ENCODE measurements around the gene TTR. TPM values are rescaled to one million over a fixed set of nuclear protein-coding genes. Genes with fewer than 3 reads are reported as not detected.

The TTR gene
- not detected for total RNA-seq

- no peaks in the 10 kb centered on the region for H3K9me3 ChIP-seq (ENCODE audit: low read depth, low read length)
- H3K27me3 ChIP-seq (ENCODE audit: insufficient read depth, low read length) = no peaks in the 10 kb centered on the region
- no peaks in the 10 kb centered on the region for H3K4me1 ChIP-seq (ENCODE audit: insufficient read depth, low read length)
- no peak within 1 kb of the TSS for H3K4me3 ChIP-seq (ENCODE audit: low read length)
Observed at GRCh38 chr18:31591628-31592027, at the start of gene TTR. Gene TTR (plus strand): TSS chr18:31591877. CDS start chr18:31591903, 26 bp downstream.

GRCh38 chr18:31546476-31546875, 45.2 kb upstream of the TTR start:
- Histone ChIP-seq H3K9me3 (ENCODE audit: low read depth, low read length) (no peaks in the 10 kb centered on the region), H3K4me3 (ENCODE audit: low read length) (no peak overlapping the region), H3K27me3 (ENCODE audit: insufficient read depth, low read length) (no peaks in the 10 kb centered on the region), H3K4me1 (ENCODE audit: insufficient read depth, low read length) (no peaks in the 10 kb centered on the region)

GRCh38 chr18:31548853-31549252, 42.8 kb upstream of the TTR start:
- H3K4me1 ChIP-seq (ENCODE audit: insufficient read depth, low read length) = no peaks in the 10 kb centered on the region
- no peaks in the 10 kb centered on the region for H3K9me3 ChIP-seq (ENCODE audit: low read depth, low read length)
- H3K4me3 ChIP-seq (ENCODE audit: low read length) = no peak overlapping the region
- no peaks in the 10 kb centered on the region for H3K27me3 ChIP-seq (ENCODE audit: insufficient read depth, low read length)

GRCh38 chr18:31549416-31549815, 42.3 kb upstream of the TTR start:
- no peaks in the 10 kb centered on the region for H3K9me3 ChIP-seq (ENCODE audit: low read depth, low read length)
- H3K27me3 ChIP-seq (ENCODE audit: insufficient read depth, low read length) = no peaks in the 10 kb centered on the region
- no peaks in the 10 kb centered on the region for H3K4me1 ChIP-seq (ENCODE audit: insufficient read depth, low read length)
- H3K4me3 ChIP-seq (ENCODE audit: low read length) = no peak overlapping the region

DNA sequence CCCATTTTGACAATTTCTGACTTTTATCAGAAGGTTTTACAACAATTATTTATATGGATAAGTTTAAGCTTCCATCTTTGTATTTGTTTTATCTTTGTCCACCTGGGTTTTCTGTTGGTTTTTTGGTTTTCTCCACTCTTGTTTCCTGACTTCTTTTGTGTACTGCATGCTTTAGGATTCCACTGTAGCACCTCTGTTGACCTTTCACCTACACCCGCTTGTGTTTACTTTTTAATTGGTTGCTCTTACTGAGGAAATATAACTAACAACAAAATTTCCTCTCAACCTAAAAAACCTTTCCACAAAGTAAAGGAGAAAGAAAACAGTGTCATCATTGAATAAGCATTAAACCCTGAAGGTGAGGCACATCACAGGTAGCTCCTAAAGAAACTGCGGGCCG, 39.8 kb upstream of the TTR start:
- Histone ChIP-seq H3K4me1 (ENCODE audit: insufficient read depth, low read length) (no peaks in the 10 kb centered on the region), H3K4me3 (ENCODE audit: low read length) (no peak overlapping the region), H3K9me3 (ENCODE audit: low read depth, low read length) (no peaks in the 10 kb centered on the region)

GRCh38 chr18:31553800-31554199, 37.9 kb upstream of the TTR start:
- Histone ChIP-seq H3K27me3 (ENCODE audit: insufficient read depth, low read length) (no peaks in the 10 kb centered on the region), H3K4me3 (ENCODE audit: low read length) (no peak overlapping the region), H3K9me3 (ENCODE audit: low read depth, low read length) (no peaks in the 10 kb centered on the region), H3K4me1 (ENCODE audit: insufficient read depth, low read length) (no peaks in the 10 kb centered on the region)

More for the DNA sequence above, 39.8 kb upstream of the TTR start:
- no peaks in the 10 kb centered on the region for H3K27me3 ChIP-seq (ENCODE audit: insufficient read depth, low read length)

GRCh38 chr18:31554776-31555175, 36.9 kb upstream of the TTR start:
- Histone ChIP-seq H3K4me3 (ENCODE audit: low read length) (no peak overlapping the region), H3K27me3 (ENCODE audit: insufficient read depth, low read length) (no peaks in the 10 kb centered on the region), H3K4me1 (ENCODE audit: insufficient read depth, low read length) (no peaks in the 10 kb centered on the region), H3K9me3 (ENCODE audit: low read depth, low read length) (no peaks in the 10 kb centered on the region)

- no peak overlapping the region for H3K4me3 ChIP-seq (ENCODE audit: low read length)
- no peaks in the 10 kb centered on the region for H3K27me3 ChIP-seq (ENCODE audit: insufficient read depth, low read length)
- no peaks in the 10 kb centered on the region for H3K4me1 ChIP-seq (ENCODE audit: insufficient read depth, low read length)
- no peaks in the 10 kb centered on the region for H3K9me3 ChIP-seq (ENCODE audit: low read depth, low read length)
Observed at GRCh38 chr18:31555971-31556747, 35.5 kb upstream of the TTR start.

- Histone ChIP-seq H3K27me3 (ENCODE audit: insufficient read depth, low read length) (no peaks in the 10 kb centered on the region), H3K4me3 (ENCODE audit: low read length) (no peak overlapping the region), H3K4me1 (ENCODE audit: insufficient read depth, low read length) (no peaks in the 10 kb centered on the region), H3K9me3 (ENCODE audit: low read depth, low read length) (no peaks in the 10 kb centered on the region)
Observed at GRCh38 chr18:31557446-31557845, 34.2 kb upstream of the TTR start.

- no peak overlapping the region for H3K4me3 ChIP-seq (ENCODE audit: low read length)
- no peaks in the 10 kb centered on the region for H3K4me1 ChIP-seq (ENCODE audit: insufficient read depth, low read length)
- no peaks in the 10 kb centered on the region for H3K27me3 ChIP-seq (ENCODE audit: insufficient read depth, low read length)
- H3K9me3 ChIP-seq (ENCODE audit: low read depth, low read length) = no peaks in the 10 kb centered on the region
Observed at GRCh38 chr18:31558567-31558966, 33.1 kb upstream of the TTR start.

GRCh38 chr18:31562726-31563125, 29.0 kb upstream of the TTR start:
- H3K27me3 ChIP-seq (ENCODE audit: insufficient read depth, low read length) = no peaks in the 10 kb centered on the region
- H3K4me1 ChIP-seq (ENCODE audit: insufficient read depth, low read length) = no peaks in the 10 kb centered on the region
- no peaks in the 10 kb centered on the region for H3K9me3 ChIP-seq (ENCODE audit: low read depth, low read length)
- no peak overlapping the region for H3K4me3 ChIP-seq (ENCODE audit: low read length)

DNA sequence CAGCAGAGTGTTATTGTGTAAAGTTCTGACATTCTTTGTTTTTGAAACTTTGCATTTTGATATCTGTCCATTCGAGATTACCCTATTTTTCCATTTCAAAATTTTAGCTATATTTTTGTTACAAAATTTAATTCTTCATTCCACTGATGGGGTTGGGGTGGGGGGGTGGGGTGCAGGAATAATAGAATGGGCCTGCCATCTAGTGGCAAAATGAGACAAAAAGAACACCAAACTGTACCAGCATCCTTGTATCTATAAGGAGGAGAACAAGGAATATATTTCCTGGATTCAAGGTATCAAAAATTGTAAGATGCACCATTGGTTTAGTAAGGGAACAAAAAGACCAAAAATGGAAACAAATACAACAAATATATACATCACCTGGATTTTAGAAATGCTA, 27.9 kb upstream of the TTR start:
- Histone ChIP-seq H3K4me3 (ENCODE audit: low read length) (no peak overlapping the region), H3K9me3 (ENCODE audit: low read depth, low read length) (no peaks in the 10 kb centered on the region), H3K4me1 (ENCODE audit: insufficient read depth, low read length) (no peaks in the 10 kb centered on the region), H3K27me3 (ENCODE audit: insufficient read depth, low read length) (no peaks in the 10 kb centered on the region)

GRCh38 chr18:31565345-31565744, 26.3 kb upstream of the TTR start:
- H3K4me1 ChIP-seq (ENCODE audit: insufficient read depth, low read length) = no peaks in the 10 kb centered on the region
- H3K9me3 ChIP-seq (ENCODE audit: low read depth, low read length) = no peaks in the 10 kb centered on the region
- H3K27me3 ChIP-seq (ENCODE audit: insufficient read depth, low read length) = no peaks in the 10 kb centered on the region
- H3K4me3 ChIP-seq (ENCODE audit: low read length) = no peak overlapping the region

- H3K27me3 ChIP-seq (ENCODE audit: insufficient read depth, low read length) = no peaks in the 10 kb centered on the region
- H3K4me3 ChIP-seq (ENCODE audit: low read length) = no peak overlapping the region
- no peaks in the 10 kb centered on the region for H3K4me1 ChIP-seq (ENCODE audit: insufficient read depth, low read length)
- no peaks in the 10 kb centered on the region for H3K9me3 ChIP-seq (ENCODE audit: low read depth, low read length)
Observed at GRCh38 chr18:31565782-31566512, 25.7 kb upstream of the TTR start.

DNA sequence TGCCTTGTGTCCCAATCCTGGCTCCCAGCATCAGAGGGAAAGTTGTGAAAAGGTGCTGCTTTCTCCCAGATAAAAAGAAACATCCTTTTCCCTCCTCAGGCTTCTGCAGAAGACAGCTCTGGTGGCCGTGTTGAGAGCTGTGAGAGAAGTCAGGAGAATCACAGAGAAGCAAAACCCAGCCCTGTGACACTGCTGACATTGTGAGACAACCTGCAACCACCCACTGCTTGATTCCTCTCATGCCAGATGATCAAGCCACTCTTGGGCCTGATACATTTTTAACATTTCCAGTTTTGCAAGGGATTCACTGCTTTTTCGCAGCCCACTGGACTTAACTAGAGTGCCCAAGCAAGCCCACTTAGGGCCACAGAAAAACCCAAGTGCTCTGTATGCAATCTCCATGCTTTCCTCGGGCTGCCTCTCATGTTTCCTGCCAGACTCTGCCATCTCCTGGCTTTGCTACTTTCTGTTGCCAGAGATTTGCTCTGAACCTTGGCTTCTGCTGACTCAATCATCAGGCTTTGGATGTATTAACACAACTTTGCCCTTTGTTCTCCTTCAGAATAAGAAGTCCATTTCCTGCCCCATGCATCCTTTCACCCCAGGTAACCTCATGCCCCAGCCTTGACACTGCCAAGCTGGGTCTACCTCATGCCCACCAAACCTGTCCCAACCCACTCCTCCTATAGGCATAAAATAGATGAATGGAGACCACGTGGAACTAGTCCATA, 24.9 kb upstream of the TTR start:
- H3K4me3 ChIP-seq (ENCODE audit: low read length) = no peak overlapping the region
- no peaks in the 10 kb centered on the region for H3K27me3 ChIP-seq (ENCODE audit: insufficient read depth, low read length)
- H3K9me3 ChIP-seq (ENCODE audit: low read depth, low read length) = no peaks in the 10 kb centered on the region
- H3K4me1 ChIP-seq (ENCODE audit: insufficient read depth, low read length) = no peaks in the 10 kb centered on the region

Data from mononuclear cell (primary cell).